ENCODE measurements around the gene BLNK. TPM values are rescaled to one million over a fixed set of nuclear protein-coding genes. Genes with fewer than 3 reads are reported as not detected.

Gene BLNK
- total and polyA plus RNA-seq, 2 experiments from 2014 or later: 0.11 TPM; not detected in 1

DNA sequence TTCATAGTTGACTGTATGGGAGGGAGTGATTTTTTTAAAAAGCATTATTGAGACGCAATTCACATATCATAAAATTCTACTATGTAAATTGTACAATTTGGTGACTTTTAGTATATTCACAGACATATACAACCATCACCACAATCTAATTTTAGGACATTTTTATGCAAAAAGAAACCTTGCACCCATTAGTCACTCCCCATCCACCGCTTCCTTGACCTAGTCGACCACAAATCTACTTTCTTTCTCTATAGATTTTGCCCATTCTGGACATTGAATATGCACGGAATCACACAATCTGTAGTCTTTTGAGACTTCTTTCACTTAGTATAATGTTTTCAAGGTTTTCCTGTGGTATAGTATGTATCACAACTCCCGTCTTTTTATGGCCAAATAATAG is 54.6 kb downstream of the BLNK start:
- Mint-ChIP-seq H3K27ac (no peak overlapping the region), H3K4me1 (peaks cover 9% of the 10 kb centered on the region)
- TF ChIP-seq ZNF331 (CRISPR knock-in tag; IDR thresholded peaks at IDR 0.05; ENCODE audit: low read depth) (no peak), JUNB (IDR thresholded peaks at IDR 0.05; ENCODE audit: unreplicated experiment) (no peak), ZNF114 (CRISPR knock-in tag; IDR thresholded peaks at IDR 0.05) (no peak), STAT1 (IDR thresholded peaks at IDR 0.05; ENCODE audit: unreplicated experiment) (no peak), EZH2 (IDR thresholded peaks at IDR 0.05; ENCODE audit: low read depth, unreplicated experiment) (no peak), EZH2phosphoT487 (IDR thresholded peaks at IDR 0.05; ENCODE audit: unreplicated experiment) (no peak), POLR2AphosphoS5 (IDR thresholded peaks at IDR 0.05; ENCODE audit: low read depth) (no peak), CREB1 (CRISPR knock-in tag; IDR thresholded peaks at IDR 0.05; ENCODE audit: low read depth) (no peak), NANOG (IDR thresholded peaks at IDR 0.05; ENCODE audit: borderline replicate concordance) (no peak)
- TF ChIP-seq, protein P1, sequence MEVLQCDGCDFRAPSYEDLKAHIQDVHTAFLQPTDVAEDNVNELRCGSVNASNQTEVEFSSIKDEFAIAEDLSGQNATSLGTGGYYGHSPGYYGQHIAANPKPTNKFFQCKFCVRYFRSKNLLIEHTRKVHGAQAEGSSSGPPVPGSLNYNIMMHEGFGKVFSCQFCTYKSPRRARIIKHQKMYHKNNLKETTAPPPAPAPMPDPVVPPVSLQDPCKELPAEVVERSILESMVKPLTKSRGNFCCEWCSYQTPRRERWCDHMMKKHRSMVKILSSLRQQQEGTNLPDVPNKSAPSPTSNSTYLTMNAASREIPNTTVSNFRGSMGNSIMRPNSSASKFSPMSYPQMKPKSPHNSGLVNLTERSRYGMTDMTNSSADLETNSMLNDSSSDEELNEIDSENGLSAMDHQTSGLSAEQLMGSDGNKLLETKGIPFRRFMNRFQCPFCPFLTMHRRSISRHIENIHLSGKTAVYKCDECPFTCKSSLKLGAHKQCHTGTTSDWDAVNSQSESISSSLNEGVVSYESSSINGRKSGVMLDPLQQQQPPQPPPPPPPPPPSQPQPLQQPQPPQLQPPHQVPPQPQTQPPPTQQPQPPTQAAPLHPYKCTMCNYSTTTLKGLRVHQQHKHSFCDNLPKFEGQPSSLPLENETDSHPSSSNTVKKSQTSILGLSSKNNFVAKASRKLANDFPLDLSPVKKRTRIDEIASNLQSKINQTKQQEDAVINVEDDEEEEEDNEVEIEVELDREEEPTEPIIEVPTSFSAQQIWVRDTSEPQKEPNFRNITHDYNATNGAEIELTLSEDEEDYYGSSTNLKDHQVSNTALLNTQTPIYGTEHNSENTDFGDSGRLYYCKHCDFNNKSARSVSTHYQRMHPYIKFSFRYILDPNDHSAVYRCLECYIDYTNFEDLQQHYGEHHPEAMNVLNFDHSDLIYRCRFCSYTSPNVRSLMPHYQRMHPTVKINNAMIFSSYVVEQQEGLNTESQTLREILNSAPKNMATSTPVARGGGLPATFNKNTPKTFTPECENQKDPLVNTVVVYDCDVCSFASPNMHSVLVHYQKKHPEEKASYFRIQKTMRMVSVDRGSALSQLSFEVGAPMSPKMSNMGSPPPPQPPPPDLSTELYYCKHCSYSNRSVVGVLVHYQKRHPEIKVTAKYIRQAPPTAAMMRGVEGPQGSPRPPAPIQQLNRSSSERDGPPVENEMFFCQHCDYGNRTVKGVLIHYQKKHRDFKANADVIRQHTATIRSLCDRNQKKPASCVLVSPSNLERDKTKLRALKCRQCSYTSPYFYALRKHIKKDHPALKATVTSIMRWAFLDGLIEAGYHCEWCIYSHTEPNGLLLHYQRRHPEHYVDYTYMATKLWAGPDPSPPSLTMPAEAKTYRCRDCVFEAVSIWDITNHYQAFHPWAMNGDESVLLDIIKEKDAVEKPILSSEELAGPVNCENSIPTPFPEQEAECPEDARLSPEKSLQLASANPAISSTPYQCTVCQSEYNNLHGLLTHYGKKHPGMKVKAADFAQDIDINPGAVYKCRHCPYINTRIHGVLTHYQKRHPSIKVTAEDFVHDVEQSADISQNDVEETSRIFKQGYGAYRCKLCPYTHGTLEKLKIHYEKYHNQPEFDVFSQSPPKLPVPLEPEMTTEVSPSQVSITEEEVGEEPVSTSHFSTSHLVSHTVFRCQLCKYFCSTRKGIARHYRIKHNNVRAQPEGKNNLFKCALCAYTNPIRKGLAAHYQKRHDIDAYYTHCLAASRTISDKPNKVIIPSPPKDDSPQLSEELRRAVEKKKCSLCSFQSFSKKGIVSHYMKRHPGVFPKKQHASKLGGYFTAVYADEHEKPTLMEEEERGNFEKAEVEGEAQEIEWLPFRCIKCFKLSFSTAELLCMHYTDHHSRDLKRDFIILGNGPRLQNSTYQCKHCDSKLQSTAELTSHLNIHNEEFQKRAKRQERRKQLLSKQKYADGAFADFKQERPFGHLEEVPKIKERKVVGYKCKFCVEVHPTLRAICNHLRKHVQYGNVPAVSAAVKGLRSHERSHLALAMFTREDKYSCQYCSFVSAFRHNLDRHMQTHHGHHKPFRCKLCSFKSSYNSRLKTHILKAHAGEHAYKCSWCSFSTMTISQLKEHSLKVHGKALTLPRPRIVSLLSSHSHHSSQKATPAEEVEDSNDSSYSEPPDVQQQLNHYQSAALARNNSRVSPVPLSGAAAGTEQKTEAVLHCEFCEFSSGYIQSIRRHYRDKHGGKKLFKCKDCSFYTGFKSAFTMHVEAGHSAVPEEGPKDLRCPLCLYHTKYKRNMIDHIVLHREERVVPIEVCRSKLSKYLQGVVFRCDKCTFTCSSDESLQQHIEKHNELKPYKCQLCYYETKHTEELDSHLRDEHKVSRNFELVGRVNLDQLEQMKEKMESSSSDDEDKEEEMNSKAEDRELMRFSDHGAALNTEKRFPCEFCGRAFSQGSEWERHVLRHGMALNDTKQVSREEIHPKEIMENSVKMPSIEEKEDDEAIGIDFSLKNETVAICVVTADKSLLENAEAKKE (CRISPR knock-in tag; IDR thresholded peaks at IDR 0.05): no peak
- TF ChIP-seq, protein P2, sequence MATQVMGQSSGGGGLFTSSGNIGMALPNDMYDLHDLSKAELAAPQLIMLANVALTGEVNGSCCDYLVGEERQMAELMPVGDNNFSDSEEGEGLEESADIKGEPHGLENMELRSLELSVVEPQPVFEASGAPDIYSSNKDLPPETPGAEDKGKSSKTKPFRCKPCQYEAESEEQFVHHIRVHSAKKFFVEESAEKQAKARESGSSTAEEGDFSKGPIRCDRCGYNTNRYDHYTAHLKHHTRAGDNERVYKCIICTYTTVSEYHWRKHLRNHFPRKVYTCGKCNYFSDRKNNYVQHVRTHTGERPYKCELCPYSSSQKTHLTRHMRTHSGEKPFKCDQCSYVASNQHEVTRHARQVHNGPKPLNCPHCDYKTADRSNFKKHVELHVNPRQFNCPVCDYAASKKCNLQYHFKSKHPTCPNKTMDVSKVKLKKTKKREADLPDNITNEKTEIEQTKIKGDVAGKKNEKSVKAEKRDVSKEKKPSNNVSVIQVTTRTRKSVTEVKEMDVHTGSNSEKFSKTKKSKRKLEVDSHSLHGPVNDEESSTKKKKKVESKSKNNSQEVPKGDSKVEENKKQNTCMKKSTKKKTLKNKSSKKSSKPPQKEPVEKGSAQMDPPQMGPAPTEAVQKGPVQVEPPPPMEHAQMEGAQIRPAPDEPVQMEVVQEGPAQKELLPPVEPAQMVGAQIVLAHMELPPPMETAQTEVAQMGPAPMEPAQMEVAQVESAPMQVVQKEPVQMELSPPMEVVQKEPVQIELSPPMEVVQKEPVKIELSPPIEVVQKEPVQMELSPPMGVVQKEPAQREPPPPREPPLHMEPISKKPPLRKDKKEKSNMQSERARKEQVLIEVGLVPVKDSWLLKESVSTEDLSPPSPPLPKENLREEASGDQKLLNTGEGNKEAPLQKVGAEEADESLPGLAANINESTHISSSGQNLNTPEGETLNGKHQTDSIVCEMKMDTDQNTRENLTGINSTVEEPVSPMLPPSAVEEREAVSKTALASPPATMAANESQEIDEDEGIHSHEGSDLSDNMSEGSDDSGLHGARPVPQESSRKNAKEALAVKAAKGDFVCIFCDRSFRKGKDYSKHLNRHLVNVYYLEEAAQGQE (IDR thresholded peaks at IDR 0.05; ENCODE audit: unreplicated experiment): no peak
- TF ChIP-seq, protein P3, sequence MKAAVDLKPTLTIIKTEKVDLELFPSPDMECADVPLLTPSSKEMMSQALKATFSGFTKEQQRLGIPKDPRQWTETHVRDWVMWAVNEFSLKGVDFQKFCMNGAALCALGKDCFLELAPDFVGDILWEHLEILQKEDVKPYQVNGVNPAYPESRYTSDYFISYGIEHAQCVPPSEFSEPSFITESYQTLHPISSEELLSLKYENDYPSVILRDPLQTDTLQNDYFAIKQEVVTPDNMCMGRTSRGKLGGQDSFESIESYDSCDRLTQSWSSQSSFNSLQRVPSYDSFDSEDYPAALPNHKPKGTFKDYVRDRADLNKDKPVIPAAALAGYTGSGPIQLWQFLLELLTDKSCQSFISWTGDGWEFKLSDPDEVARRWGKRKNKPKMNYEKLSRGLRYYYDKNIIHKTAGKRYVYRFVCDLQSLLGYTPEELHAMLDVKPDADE (IDR thresholded peaks at IDR 0.05): no peak
- TF ChIP-seq, protein P4, sequence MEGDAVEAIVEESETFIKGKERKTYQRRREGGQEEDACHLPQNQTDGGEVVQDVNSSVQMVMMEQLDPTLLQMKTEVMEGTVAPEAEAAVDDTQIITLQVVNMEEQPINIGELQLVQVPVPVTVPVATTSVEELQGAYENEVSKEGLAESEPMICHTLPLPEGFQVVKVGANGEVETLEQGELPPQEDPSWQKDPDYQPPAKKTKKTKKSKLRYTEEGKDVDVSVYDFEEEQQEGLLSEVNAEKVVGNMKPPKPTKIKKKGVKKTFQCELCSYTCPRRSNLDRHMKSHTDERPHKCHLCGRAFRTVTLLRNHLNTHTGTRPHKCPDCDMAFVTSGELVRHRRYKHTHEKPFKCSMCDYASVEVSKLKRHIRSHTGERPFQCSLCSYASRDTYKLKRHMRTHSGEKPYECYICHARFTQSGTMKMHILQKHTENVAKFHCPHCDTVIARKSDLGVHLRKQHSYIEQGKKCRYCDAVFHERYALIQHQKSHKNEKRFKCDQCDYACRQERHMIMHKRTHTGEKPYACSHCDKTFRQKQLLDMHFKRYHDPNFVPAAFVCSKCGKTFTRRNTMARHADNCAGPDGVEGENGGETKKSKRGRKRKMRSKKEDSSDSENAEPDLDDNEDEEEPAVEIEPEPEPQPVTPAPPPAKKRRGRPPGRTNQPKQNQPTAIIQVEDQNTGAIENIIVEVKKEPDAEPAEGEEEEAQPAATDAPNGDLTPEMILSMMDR (conservative IDR thresholded peaks at IDR 0.05; ENCODE audit: low read depth in 2 of 2): no peak

More for the DNA sequence above, 54.6 kb downstream of the BLNK start:
- Histone ChIP-seq H2AFZ (no peak overlapping the region), H3K9me2 (ENCODE audit: insufficient read depth) (peaks cover 10% of the 10 kb centered on the region; the same call in 1 of the 2 replicates), H3K36me3 (ENCODE audit: insufficient read depth) (no peaks in the 10 kb centered on the region; the same call in 1 of the 2 replicates), H3K4me1 (ENCODE audit: insufficient read depth) (peaks cover 10% of the 10 kb centered on the region), H3K4me2 (no peak overlapping the region), H3K27ac (ENCODE audit: low read depth) (no peak overlapping the region), H3F3A (replicated peaks; ENCODE audit: low read depth) (no peaks in the 10 kb centered on the region), H4K20me1 (replicated peaks; ENCODE audit: insufficient read depth) (no peaks in the 10 kb centered on the region), H3K4me3 (no peak overlapping the region), H3K79me2 (replicated peaks; ENCODE audit: insufficient read depth) (no peaks in the 10 kb centered on the region), H3K27me3 (ENCODE audit: insufficient read depth) (no peaks in the 10 kb centered on the region)
- Mint-ChIP-seq H3K9me3 (no peaks in the 10 kb centered on the region), H3K27me3 (ENCODE audit: insufficient read depth, low read depth, poor library complexity) (peaks cover 6% of the 10 kb centered on the region), H3K36me3 (ENCODE audit: low read depth) (no peaks in the 10 kb centered on the region), H3K4me3 (no peak overlapping the region)
- no peak for DNase-seq (ENCODE audit: low spot score)
- ATAC-seq: no peak
